ENCODE data around the gene LAMTOR3. TPM values are rescaled to one million over a fixed set of nuclear protein-coding genes. Genes with fewer than 3 reads are reported as not detected.

LAMTOR3 gene
- total RNA-seq, 1 experiment from 2014 or later, result 30.6 TPM

DNA sequence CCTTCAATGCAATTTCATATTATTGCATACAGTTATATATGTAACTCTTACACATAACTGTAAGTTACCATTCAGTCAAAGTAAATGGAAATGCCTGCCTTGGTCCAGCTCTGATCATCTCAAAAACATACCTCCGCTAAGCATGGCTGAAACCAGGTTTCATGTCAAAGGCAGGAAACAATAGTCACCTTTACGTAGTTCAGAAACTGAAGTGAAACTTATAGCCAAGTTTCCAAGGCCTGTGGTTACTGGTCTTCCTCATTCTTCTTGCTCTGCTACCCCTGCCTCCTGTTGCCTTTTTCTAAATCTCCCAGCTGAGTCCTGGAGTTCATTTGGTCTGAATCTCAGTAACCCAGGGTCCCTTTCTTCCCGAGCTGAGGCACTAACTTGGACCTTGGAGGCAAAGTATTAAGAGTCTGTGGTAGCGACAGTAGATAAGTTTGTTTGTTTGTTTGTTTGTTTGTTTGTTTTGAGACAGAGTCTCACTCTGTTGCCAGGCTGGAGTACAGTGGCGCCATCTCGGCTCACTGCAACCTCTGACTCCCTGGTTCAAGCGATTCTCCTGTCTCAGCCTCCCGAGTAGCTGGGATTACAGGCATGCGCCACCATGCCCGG, 46.8 kb downstream of the LAMTOR3 start:
- Mint-ChIP-seq H3K27me3 (ENCODE audit: low read depth) (no peaks in the 10 kb centered on the region), H3K36me3 (ENCODE audit: insufficient read depth in 1 of 3, low read depth in 3 of 3) (no peaks in the 10 kb centered on the region), H3K4me1 (no peaks in the 10 kb centered on the region), H3K27ac (0 out of 7 replicates have a peak overlapping the region, but pooled peaks of 1 of the 3 experiments have one; percentile 15), H3K4me3 (no peak overlapping the region), H3K9me3 (no peaks in the 10 kb centered on the region; a peak in 1 of 5 replicates)
- Histone ChIP-seq H4K20me1 (ENCODE audit: control insufficient read depth, insufficient read depth, insufficient read length) (no peaks in the 10 kb centered on the region), H3K27ac (ENCODE audit: insufficient read length, low read depth, low read length) (no peak overlapping the region), H2BK15ac (ENCODE audit: low read depth, low read length) (no peak overlapping the region), H4K5ac (ENCODE audit: insufficient read length, low read depth, low read length) (no peak overlapping the region), H3K14ac (ENCODE audit: insufficient read depth, low read length) (no peak overlapping the region), H2BK120ac (ENCODE audit: low read depth, low read length, poor library complexity, severe bottlenecking) (no peak overlapping the region), H3K23ac (ENCODE audit: insufficient read length, low read depth, low read length) (no peak overlapping the region), H2BK12ac (ENCODE audit: insufficient read length, low read depth, low read length) (no peak overlapping the region), H3T11ph (ENCODE audit: low read length) (no peak overlapping the region), H3K9ac (ENCODE audit: extremely low read depth, insufficient read length, low read length) (no peak overlapping the region), H3K9me3 (ENCODE audit: control insufficient read depth, low read depth, low read length) (no peaks in the 10 kb centered on the region), H3K18ac (ENCODE audit: insufficient read length, low read depth, low read length) (no peak overlapping the region), H2BK5ac (ENCODE audit: insufficient read length, low read length) (no peak overlapping the region), H3K23me2 (ENCODE audit: insufficient read length, low read depth, low read length, poor library complexity, severe bottlenecking) (no peaks in the 10 kb centered on the region), H2BK20ac (ENCODE audit: low read depth, low read length, poor library complexity, severe bottlenecking) (no peak overlapping the region), H2AFZ (ENCODE audit: low read length) (no peak overlapping the region), H4K91ac (ENCODE audit: insufficient read length, low read depth, low read length) (no peak overlapping the region), H3K79me2 (ENCODE audit: insufficient read depth, low read length) (no peaks in the 10 kb centered on the region), H3K4ac (ENCODE audit: low read depth, low read length) (no peak overlapping the region), H3K79me1 (ENCODE audit: insufficient read depth, low read depth, low read length, poor library complexity, severe bottlenecking) (no peaks in the 10 kb centered on the region), H2AK5ac (ENCODE audit: insufficient read length, low read length) (no peak overlapping the region), H3K4me2 (ENCODE audit: insufficient read depth, insufficient read length, low read length) (no peak overlapping the region), H4K8ac (replicated peaks; ENCODE audit: insufficient read length, low read depth, low read length) (no peak overlapping the region), H3K56ac (ENCODE audit: insufficient read length, low read depth, low read length) (no peak overlapping the region), H3K4me1 (ENCODE audit: insufficient read depth, low read length) (no peaks in the 10 kb centered on the region), H3K27me3 (ENCODE audit: insufficient read depth, low read length) (no peaks in the 10 kb centered on the region)
- no peak for DNase-seq
- TF ChIP-seq, protein P1, sequence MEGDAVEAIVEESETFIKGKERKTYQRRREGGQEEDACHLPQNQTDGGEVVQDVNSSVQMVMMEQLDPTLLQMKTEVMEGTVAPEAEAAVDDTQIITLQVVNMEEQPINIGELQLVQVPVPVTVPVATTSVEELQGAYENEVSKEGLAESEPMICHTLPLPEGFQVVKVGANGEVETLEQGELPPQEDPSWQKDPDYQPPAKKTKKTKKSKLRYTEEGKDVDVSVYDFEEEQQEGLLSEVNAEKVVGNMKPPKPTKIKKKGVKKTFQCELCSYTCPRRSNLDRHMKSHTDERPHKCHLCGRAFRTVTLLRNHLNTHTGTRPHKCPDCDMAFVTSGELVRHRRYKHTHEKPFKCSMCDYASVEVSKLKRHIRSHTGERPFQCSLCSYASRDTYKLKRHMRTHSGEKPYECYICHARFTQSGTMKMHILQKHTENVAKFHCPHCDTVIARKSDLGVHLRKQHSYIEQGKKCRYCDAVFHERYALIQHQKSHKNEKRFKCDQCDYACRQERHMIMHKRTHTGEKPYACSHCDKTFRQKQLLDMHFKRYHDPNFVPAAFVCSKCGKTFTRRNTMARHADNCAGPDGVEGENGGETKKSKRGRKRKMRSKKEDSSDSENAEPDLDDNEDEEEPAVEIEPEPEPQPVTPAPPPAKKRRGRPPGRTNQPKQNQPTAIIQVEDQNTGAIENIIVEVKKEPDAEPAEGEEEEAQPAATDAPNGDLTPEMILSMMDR (conservative IDR thresholded peaks at IDR 0.05), result no peak
- no CpG with 5 or more reads among the region's 10 CpGs for WGBS (ENCODE audit: extremely low coverage, insufficient read length, low lambda C conversion rate)

All from H9 (cell line).